ENCODE measurements around the gene NRIP1. TPM values are rescaled to one million over a fixed set of nuclear protein-coding genes. Genes with fewer than 3 reads are reported as not detected.

NRIP1 gene
- total and polyA plus RNA-seq, 10 donors: 5.2 to 67.8 (median 51.8) TPM

- Histone ChIP-seq H3K27ac (no peak overlapping the region), H3K4me1 (peaks cover 3 to 49% (median 36%) of the 10 kb centered on the region in 6 donors), H3K36me3 (peaks cover 0 to 3% (median 0%) of the 10 kb centered on the region in 6 donors), H3K27me3 (replicated peaks in 1 of 7) (no peaks in the 10 kb centered on the region), H3K9me3 (no peaks in the 10 kb centered on the region), H3K4me3 (no peak overlapping the region)
- no peak for TF ChIP-seq POLR2A (IDR thresholded peaks at IDR 0.05)
- no peak for TF ChIP-seq POLR2AphosphoS5 (IDR thresholded peaks at IDR 0.05)
- no peak for TF ChIP-seq CTCF (IDR thresholded peaks at IDR 0.05 in 8 of 11, conservative IDR thresholded peaks at IDR 0.05 in 3 of 11)
- whole genome bisulfite sequencing, 5 donors: 78 to 95% (median 93%) methylated on average over 3 of the region's 3 CpGs
- intact Hi-C loops (cut with DNase I; ENCODE audit: low total_unique reads): no loop called here
- DNase-seq: no peak
Observed at GRCh38 chr21:14998336-14998735, 66.5 kb downstream of the NRIP1 start.

- WGBS, 5 donors: 88 to 95% (median 91%) methylated on average over 9 of the region's 9 CpGs
- H3K9me3 ChIP-seq: no peaks in the 10 kb centered on the region
- peak overlapping the region in 1 of 8 donors; percentile 6 for H3K27ac ChIP-seq
- peaks cover 0 to 31% (median 20%) of the 10 kb centered on the region in 6 donors for H3K4me1 ChIP-seq
- DNase-seq: no peak
- no peak overlapping the region for H3K4me3 ChIP-seq
- intact Hi-C loops (cut with DNase I; ENCODE audit: low total_unique reads): no loop called here
- TF ChIP-seq POLR2A (IDR thresholded peaks at IDR 0.05) (no peak), CTCF (IDR thresholded peaks at IDR 0.05 in 8 of 11, conservative IDR thresholded peaks at IDR 0.05 in 3 of 11) (no peak)
- peaks cover 0 to 16% (median 0%) of the 10 kb centered on the region in 6 donors for H3K36me3 ChIP-seq
- no peaks in the 10 kb centered on the region for H3K27me3 ChIP-seq (replicated peaks in 1 of 7)
Observed at GRCh38 chr21:14995695-14996490, 68.9 kb downstream of the NRIP1 start.

- Histone ChIP-seq H3K4me3 (no peak overlapping the region), H3K27me3 (replicated peaks in 1 of 7) (no peaks in the 10 kb centered on the region), H3K27ac (no peak overlapping the region), H3K9me3 (no peaks in the 10 kb centered on the region), H3K4me1 (peaks cover 0 to 25% (median 14%) of the 10 kb centered on the region in 6 donors), H3K36me3 (peaks cover 0 to 20% (median 0%) of the 10 kb centered on the region in 6 donors)
- 34 to 63% (median 54%) methylated on average over 2 of the region's 2 CpGs for WGBS, 5 donors
- intact Hi-C loops (cut with DNase I; ENCODE audit: low total_unique reads): no loop called here
- no peak for DNase-seq
- TF ChIP-seq CTCF (IDR thresholded peaks at IDR 0.05 in 8 of 11, conservative IDR thresholded peaks at IDR 0.05 in 3 of 11) (no peak), POLR2A (IDR thresholded peaks at IDR 0.05) (no peak), POLR2AphosphoS5 (IDR thresholded peaks at IDR 0.05) (no peak)
Observed at GRCh38 chr21:14995226-14995625, 69.6 kb downstream of the NRIP1 start.

- Histone ChIP-seq H3K9me3 (no peaks in the 10 kb centered on the region), H3K4me1 (peaks cover 0 to 26% (median 14%) of the 10 kb centered on the region in 6 donors), H3K4me3 (no peak overlapping the region), H3K27ac (no peak overlapping the region), H3K27me3 (replicated peaks in 1 of 7) (no peaks in the 10 kb centered on the region), H3K36me3 (peaks cover 0 to 33% (median 0%) of the 10 kb centered on the region in 6 donors)
- WGBS, 5 donors: 82 to 90% (median 86%) methylated on average over 2 of the region's 2 CpGs
- intact Hi-C loops (cut with DNase I; ENCODE audit: low total_unique reads): no loop called here
- no peak for DNase-seq
- TF ChIP-seq CTCF (IDR thresholded peaks at IDR 0.05 in 8 of 11, conservative IDR thresholded peaks at IDR 0.05 in 3 of 11): no peak
- TF ChIP-seq POLR2AphosphoS5 (IDR thresholded peaks at IDR 0.05): no peak
- TF ChIP-seq POLR2A (IDR thresholded peaks at IDR 0.05): no peak
Observed at GRCh38 chr21:14993115-14993514, 71.7 kb downstream of the NRIP1 start.

Data from spleen (tissue), 11 donors.